SK-N-SH (cell line): Measurements from ENCODE around the gene SP4. TPM values are rescaled to one million over a fixed set of nuclear protein-coding genes. Genes with fewer than 3 reads are reported as not detected.

Experiments
- CTCF ChIA-PET: fragments of 300-600, 350-600 bp; formaldehyde crosslinking; extraction: SDS; loops from one replicate; lab custom pipeline; 2021; lab: Yijun Ruan, JAX
- POLR2A ChIA-PET: fragments of 350-600 bp; sonication (Branson Sonifier 250); formaldehyde crosslinking; extraction: SDS; loops from one replicate; lab custom pipeline; 2020; ENCODE audit warnings: antibody characterized with exemption, inconsistent platforms; lab: Yijun Ruan, JAX
- DNase-seq: peaks from one replicate; pipeline ENCODE4 v3.0.0; 2012
- H2AFZ ChIP-seq: fragments of 200-600 bp; sonication (generic); 2 replicates; pipeline ENCODE4 v1.8.1; 2016; ENCODE audit warnings: antibody characterized with exemption, mild to moderate bottlenecking, low read depth
- H3F3A ChIP-seq: fragments of 200-600 bp; sonication (generic); replicated peaks from 2 replicates; pipeline ENCODE3; 2016; ENCODE audit warnings: antibody characterized with exemption, mild to moderate bottlenecking; ENCODE audit not compliant: insufficient read depth
- H3K27ac ChIP-seq, 2 experiments: fragments of 200-500 bp in 1 of 2; fragments of 200-600 bp in 1 of 2; sonication (Bioruptor generic) in 1 of 2; sonication (generic), shearing (Covaris generic) in 1 of 2; 2 replicates each; pipeline versions ENCODE4 v1.5.1 to v1.6.1; 2014 to 2016; ENCODE audit warnings: low read depth in 2 of 2, inconsistent platforms in 1 of 2, low read length in 1 of 2, mild to moderate bottlenecking in 1 of 2, mixed read lengths in 1 of 2
- H3K27me3 ChIP-seq: fragments of 200-600 bp; sonication (generic), shearing (Covaris generic); 2 replicates; pipeline ENCODE4 v1.6.1; 2016; ENCODE audit warnings: mixed run types; ENCODE audit not compliant: insufficient read depth
- H3K36me3 ChIP-seq, 2 experiments: fragments of 200-500 bp in 1 of 2; fragments of 200-600 bp in 1 of 2; sonication (Bioruptor generic) in 1 of 2; sonication (generic) in 1 of 2; replicated peaks in 1 of 2; 2 replicates each; pipeline versions ENCODE3 to v1.5.1; 2014 to 2016; ENCODE audit warnings: low read length in 1 of 2, mild to moderate bottlenecking in 1 of 2; ENCODE audit not compliant: insufficient read depth in 2 of 2, control insufficient read depth in 1 of 2
- H3K4me1 ChIP-seq, 2 experiments: fragments of 200-500 bp in 1 of 2; fragments of 200-600 bp in 1 of 2; sonication (Bioruptor generic) in 1 of 2; sonication (generic), shearing (Covaris generic) in 1 of 2; 2 replicates each; pipeline versions ENCODE4 v1.5.1 to v1.6.1; 2014 to 2016; ENCODE audit warnings: low read depth in 1 of 2, low read length in 1 of 2, mixed run types in 1 of 2; ENCODE audit not compliant: insufficient read depth in 2 of 2, control insufficient read depth in 1 of 2
- H3K4me2 ChIP-seq: fragments of 200-600 bp; sonication (generic), shearing (Covaris generic); 2 replicates; pipeline ENCODE4 v1.6.1; 2017; ENCODE audit warnings: mixed run types
- H3K4me3 ChIP-seq, 2 experiments: fragments of 200-500 bp in 1 of 2; fragments of 200-600 bp in 1 of 2; sonication (Bioruptor generic) in 1 of 2; sonication (generic), shearing (Covaris generic) in 1 of 2; 2 replicates each; pipeline versions ENCODE4 v1.5.1 to v1.8.1; 2014 to 2016; ENCODE audit warnings: low read depth in 2 of 2, inconsistent platforms in 1 of 2, low read length in 1 of 2, mild to moderate bottlenecking in 1 of 2, mixed read lengths in 1 of 2, moderate library complexity in 1 of 2
- H3K79me2 ChIP-seq: fragments of 200-600 bp; sonication (generic); 2 replicates; pipeline ENCODE4 v1.8.1; 2017; ENCODE audit warnings: mild to moderate bottlenecking; ENCODE audit not compliant: insufficient read depth
- H3K9ac ChIP-seq: fragments of 200-600 bp; sonication (generic); 2 replicates; pipeline ENCODE4 v1.6.1; 2017; ENCODE audit warnings: mixed run types
- H3K9me2 ChIP-seq: fragments of 200-600 bp; sonication (generic); 2 replicates; pipeline ENCODE4 v1.6.1; 2017; ENCODE audit warnings: mixed run types
- H3K9me3 ChIP-seq: fragments of 200-600 bp; sonication (generic); 2 replicates; pipeline ENCODE4 v1.6.1; 2017; ENCODE audit warnings: mixed run types, mild to moderate bottlenecking, moderate library complexity
- H4K20me1 ChIP-seq: fragments of 200-600 bp; sonication (generic); 2 replicates; pipeline ENCODE4 v1.6.1; 2017; ENCODE audit warnings: mild to moderate bottlenecking, mixed run types; ENCODE audit not compliant: insufficient read depth
- EP300 ChIP-seq, 2 experiments: IDR thresholded peaks; 2 replicates each; pipeline versions ENCODE4 v1.4.0 to v1.6.1; 2012; ENCODE audit warnings: borderline replicate concordance in 1 of 2, low read depth in 1 of 2, low read length in 1 of 2
- FOSL2 ChIP-seq: IDR thresholded peaks from 2 replicates; pipeline ENCODE4 v1.4.0; 2012; ENCODE audit warnings: low read depth, mild to moderate bottlenecking, moderate library complexity, borderline replicate concordance
- FOXJ3 ChIP-seq: sonication (generic); formaldehyde crosslinking; IDR thresholded peaks from 2 replicates; pipeline ENCODE4 v1.5.1; 2020; ENCODE audit warnings: mild to moderate bottlenecking, missing genetic modification reagents
- FOXM1 ChIP-seq: IDR thresholded peaks from 2 replicates; pipeline ENCODE4 v1.4.0; 2012; ENCODE audit warnings: low read depth, mild to moderate bottlenecking
- GATA2 ChIP-seq: sonication (generic); formaldehyde crosslinking; IDR thresholded peaks from 2 replicates; pipeline ENCODE4 v1.5.0; 2020; ENCODE audit warnings: mild to moderate bottlenecking, missing genetic modification reagents
- IRF3 ChIP-seq: fragments of 150-350 bp; IDR thresholded peaks from 2 replicates; pipeline ENCODE4 v1.6.1; 2016; ENCODE audit warnings: mild to moderate bottlenecking, low read depth, low read length
- JUND ChIP-seq: IDR thresholded peaks from 2 replicates; pipeline ENCODE4 v1.4.0; 2012
- RCOR1 ChIP-seq: fragments of 150-350 bp; IDR thresholded peaks from 2 replicates; pipeline ENCODE4 v1.6.1; 2017; ENCODE audit warnings: antibody characterized with exemption, low read length
- RFX5 ChIP-seq: IDR thresholded peaks from 2 replicates; pipeline ENCODE4 v1.6.1; 2012; ENCODE audit warnings: mild to moderate bottlenecking, improper control_type of control experiment, low read length
- SMC3 ChIP-seq: IDR thresholded peaks from 2 replicates; pipeline ENCODE4 v1.6.1; 2012; ENCODE audit warnings: low read depth, low read length, improper control_type of control experiment
- TAF1 ChIP-seq: IDR thresholded peaks from 2 replicates; pipeline ENCODE4 v1.6.1; 2012; ENCODE audit warnings: low read depth, mild to moderate bottlenecking, low read length, moderate library complexity, borderline replicate concordance
- TCF12 ChIP-seq: IDR thresholded peaks from 2 replicates; pipeline ENCODE4 v1.4.0; 2012
- YY1 ChIP-seq: IDR thresholded peaks from 2 replicates; pipeline ENCODE4 v1.4.0; 2012; ENCODE audit warnings: low read depth, mild to moderate bottlenecking
- polyA plus RNA-seq, 3 experiments: library from polyadenylated mRNA; depleted of rRNA; stranded (reverse); fragments of >200 nt; gene quantifications; 2 replicates each; pipeline ENCODE4 v1.2.3, GENCODE V29; 2012
- TF ChIP-seq, protein P1 (sequence below): fragments of 200-600 bp; sonication (generic); IDR thresholded peaks from 2 replicates; pipeline ENCODE4 v1.6.1; 2017; ENCODE audit warnings: antibody characterized with exemption, mild to moderate bottlenecking, moderate library complexity

The SP4 gene
- polyA plus RNA-seq, 1 of the 3 experiments (the other 2 are of a cell fraction) = 1.1 TPM

DNA sequence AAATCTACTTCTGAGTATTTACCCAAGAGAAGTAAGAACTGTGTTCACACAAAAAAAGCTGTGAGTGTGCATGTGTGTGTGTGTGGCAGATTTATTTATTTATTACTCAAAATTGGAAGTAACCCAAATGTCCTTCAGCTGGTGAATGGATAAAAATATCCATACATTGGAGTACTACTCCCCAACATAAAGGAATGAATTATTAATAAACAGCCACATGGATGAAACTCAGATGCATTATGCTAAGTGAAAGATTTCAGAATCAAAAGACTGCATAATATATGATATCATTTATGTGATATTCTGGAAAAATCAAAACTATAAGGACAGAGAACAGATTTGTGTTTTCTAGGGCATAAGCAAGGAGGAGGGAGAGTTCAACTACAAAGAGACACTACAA lies 67.8 kb downstream of the SP4 start:
- ChIA-PET POLR2A (no interaction called here), CTCF (no interaction called here)
- H3K79me2 ChIP-seq = no peaks in the 10 kb centered on the region

DNA sequence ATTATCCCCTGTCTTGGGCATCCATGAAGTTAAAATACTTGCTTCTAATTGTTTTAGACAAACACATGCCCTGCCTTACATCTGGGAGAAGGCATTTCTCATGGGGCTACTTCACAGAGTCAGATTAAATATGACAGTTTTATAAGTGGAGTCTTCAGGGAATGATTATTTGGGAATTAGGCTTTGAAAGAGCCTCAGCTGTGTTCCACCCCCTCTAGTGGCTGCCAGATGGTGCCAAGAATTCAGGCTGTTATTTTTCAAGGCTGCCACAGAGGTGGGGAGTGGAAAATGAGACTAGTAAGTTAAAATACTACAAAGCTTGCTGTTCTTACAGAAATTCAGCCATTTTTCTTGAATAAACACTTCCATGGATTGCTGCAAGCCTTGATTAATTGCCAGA lies 69.2 kb downstream of the SP4 start:
- Histone ChIP-seq H3F3A (no peaks in the 10 kb centered on the region), H2AFZ (no peak overlapping the region), H3K27me3 (no peaks in the 10 kb centered on the region), H3K4me2 (no peak overlapping the region), H3K4me1 (no peaks in the 10 kb centered on the region), H3K27ac (no peak overlapping the region), H3K79me2 (no peaks in the 10 kb centered on the region), H3K9me3 (peaks cover 21% of the 10 kb centered on the region), H3K9me2 (no peaks in the 10 kb centered on the region), H4K20me1 (no peaks in the 10 kb centered on the region), H3K9ac (no peak overlapping the region), H3K4me3 (no peak overlapping the region), H3K36me3 (peaks cover 2 to 3% of the 10 kb centered on the region in 2 experiments)
- TF ChIP-seq TAF1 (no peak), RCOR1 (no peak), FOXM1 (no peak), FOSL2 (no peak), RFX5 (no peak), FOXJ3 (CRISPR knock-in tag) (no peak), IRF3 (no peak), EP300 (IDR thresholded peaks at IDR 0.05; ENCODE audit: borderline replicate concordance in 1 of 2, low read depth in 1 of 2, low read length in 1 of 2) (no peak), JUND (no peak)
- TF ChIP-seq, protein P1, sequence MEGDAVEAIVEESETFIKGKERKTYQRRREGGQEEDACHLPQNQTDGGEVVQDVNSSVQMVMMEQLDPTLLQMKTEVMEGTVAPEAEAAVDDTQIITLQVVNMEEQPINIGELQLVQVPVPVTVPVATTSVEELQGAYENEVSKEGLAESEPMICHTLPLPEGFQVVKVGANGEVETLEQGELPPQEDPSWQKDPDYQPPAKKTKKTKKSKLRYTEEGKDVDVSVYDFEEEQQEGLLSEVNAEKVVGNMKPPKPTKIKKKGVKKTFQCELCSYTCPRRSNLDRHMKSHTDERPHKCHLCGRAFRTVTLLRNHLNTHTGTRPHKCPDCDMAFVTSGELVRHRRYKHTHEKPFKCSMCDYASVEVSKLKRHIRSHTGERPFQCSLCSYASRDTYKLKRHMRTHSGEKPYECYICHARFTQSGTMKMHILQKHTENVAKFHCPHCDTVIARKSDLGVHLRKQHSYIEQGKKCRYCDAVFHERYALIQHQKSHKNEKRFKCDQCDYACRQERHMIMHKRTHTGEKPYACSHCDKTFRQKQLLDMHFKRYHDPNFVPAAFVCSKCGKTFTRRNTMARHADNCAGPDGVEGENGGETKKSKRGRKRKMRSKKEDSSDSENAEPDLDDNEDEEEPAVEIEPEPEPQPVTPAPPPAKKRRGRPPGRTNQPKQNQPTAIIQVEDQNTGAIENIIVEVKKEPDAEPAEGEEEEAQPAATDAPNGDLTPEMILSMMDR = no peak
- no peak for DNase-seq
- ChIA-PET CTCF (no interaction called here), POLR2A (no interaction called here)

More for the DNA sequence above, 67.8 kb downstream of the SP4 start:
- H3K27me3 ChIP-seq = no peaks in the 10 kb centered on the region
- no peak overlapping the region for H2AFZ ChIP-seq
- no peaks in the 10 kb centered on the region for H3K9me2 ChIP-seq
- no peak overlapping the region for H3K4me2 ChIP-seq
- H4K20me1 ChIP-seq = no peaks in the 10 kb centered on the region
- no peak overlapping the region for H3K27ac ChIP-seq
- no peak overlapping the region for H3K4me3 ChIP-seq
- H3K36me3 ChIP-seq = peaks cover 2 to 3% of the 10 kb centered on the region in 2 experiments
- TF ChIP-seq YY1 (no peak), TCF12 (no peak), SMC3 (no peak), GATA2 (CRISPR knock-in tag) (no peak), RFX5 (no peak)
- H3K4me1 ChIP-seq = no peaks in the 10 kb centered on the region
- H3K9me3 ChIP-seq = peaks cover 23% of the 10 kb centered on the region
- H3F3A ChIP-seq = no peaks in the 10 kb centered on the region
- H3K9ac ChIP-seq = no peak overlapping the region
- no peak for DNase-seq
